HG03378 (cell line): ENCODE results near the gene CELF2.
A peak's percentile ranks its signal among the peaks of the same experiment; 100 is the strongest.
"Not testable (repeated sequence)": the region's sequence is repeated elsewhere in the genome, so short reads cannot be mapped to it uniquely, and the experiment has no call there.

ENCODE experiments used
- ATAC-seq: cut with Tn5 transposase; IDR thresholded peaks from one replicate; pipeline ENCODE4 v1.9.1; 2021; ENCODE audit warnings: mild to moderate bottlenecking, moderate library complexity; ENCODE audit not compliant: unreplicated experiment

CELF2 gene

DNA sequence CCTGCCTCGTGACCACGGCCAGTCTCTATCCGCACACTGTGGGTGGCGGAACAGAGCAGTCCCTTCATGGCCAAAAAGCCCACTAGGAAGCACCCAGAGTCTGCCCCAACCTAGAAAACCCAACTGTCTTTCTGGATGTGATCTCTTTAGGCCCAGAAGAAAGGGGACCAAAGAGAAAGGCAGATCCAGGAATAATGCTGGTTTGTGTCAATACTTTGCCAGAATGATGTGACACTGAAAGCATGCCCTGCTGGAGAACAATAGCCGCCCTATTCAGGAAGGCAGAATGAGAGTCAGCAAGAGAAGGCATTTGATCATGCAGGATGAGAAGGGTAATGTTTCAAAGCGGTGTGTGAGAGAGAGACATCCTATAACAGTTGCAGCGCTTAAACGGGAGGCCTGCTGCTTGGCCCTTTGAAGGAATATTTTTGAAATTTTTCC is 319.1 kb downstream of the CELF2 start:
- no peak for ATAC-seq

DNA sequence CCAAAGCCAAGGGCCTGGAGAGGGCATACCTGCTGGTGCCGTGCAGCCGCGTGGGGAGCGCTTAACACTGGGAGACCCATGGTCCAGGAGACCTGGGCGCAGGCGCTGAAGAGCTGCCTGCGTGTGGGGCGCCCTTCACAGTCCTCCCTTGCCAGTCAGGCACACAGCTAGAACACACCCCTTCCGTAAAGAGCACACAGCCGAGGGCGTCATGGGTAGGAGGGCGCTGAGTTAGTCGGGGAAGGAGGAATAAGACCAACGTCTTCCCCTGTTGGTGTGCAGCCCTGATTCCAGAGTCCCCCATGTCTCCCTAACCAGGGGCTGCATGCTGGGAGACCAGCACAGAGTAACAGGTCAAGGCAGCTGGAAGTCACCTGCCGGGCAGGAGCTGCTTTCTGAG is 319.8 kb downstream of the CELF2 start:
- ATAC-seq: no peak

DNA sequence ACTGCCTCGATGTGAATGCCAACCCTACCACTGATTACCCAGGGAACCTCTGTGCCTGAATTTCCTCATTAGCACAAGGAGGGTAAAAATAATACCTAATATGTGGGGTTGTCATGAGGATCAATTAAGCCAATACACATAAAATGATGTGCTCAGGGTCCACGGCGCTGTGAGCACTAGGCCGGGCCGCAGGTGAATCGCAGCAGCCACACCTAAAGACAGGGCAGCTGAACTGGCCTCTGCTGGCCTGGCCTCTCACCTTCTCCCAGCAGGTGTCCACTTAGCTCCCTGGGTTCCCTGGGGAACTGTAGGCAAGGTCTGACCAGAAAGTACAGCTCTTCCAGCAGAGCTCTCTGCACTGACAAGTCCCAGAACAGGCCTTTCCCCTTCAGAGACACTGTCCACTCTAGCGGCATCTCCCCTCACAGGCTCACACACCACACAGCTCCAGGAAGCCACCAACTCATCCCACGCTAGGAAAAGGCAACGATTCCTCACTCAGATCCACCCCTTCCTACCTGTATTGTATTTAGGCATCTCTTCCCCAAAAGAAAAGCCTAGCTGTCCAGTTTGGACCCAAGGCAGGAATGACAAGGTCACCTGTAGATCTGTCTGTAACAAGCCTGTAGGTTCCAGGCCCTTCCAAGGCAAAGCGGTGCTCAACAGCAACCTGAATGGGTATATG is 320.6 kb downstream of the CELF2 start:
- ATAC-seq: no peak

DNA sequence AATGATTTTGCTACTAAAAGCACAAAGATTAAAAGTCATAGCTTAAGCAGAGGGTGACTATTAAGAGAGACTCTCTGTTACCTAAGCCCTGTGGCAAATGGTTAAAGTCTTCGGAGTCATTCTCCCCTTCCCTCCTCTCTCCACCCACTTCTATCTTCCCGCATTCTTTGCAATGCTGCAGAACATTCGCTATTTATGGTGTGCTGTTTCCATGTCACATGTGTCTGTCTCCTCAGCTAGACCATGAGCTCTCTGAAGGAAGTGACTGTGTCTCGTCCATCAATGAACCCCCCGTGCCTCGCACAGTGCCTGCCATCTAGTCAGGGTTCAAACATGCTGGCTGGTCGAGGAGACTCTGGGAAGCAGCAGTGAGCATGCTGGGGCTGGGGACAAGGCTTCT is 321.3 kb downstream of the CELF2 start:
- ATAC-seq: no peak

DNA sequence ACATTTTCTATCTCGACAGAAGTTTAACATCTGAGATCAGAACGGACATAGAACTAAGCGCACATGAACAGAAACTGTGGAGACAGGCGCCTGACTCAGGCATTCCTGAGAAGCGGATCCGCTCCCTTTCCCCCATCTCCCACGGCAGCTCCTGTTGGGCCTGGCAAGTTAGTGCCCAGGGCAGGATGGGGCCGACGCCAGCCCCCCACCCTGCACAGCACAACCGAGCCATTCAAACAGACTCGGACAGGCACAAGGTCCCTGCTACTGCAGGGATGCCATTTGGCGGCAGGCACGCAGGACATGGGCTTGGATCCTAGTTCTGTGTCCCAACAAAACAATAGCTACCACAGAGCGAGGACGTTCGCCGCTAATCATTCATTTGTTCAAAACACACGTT is 322.0 kb downstream of the CELF2 start:
- ATAC-seq: no peak

DNA sequence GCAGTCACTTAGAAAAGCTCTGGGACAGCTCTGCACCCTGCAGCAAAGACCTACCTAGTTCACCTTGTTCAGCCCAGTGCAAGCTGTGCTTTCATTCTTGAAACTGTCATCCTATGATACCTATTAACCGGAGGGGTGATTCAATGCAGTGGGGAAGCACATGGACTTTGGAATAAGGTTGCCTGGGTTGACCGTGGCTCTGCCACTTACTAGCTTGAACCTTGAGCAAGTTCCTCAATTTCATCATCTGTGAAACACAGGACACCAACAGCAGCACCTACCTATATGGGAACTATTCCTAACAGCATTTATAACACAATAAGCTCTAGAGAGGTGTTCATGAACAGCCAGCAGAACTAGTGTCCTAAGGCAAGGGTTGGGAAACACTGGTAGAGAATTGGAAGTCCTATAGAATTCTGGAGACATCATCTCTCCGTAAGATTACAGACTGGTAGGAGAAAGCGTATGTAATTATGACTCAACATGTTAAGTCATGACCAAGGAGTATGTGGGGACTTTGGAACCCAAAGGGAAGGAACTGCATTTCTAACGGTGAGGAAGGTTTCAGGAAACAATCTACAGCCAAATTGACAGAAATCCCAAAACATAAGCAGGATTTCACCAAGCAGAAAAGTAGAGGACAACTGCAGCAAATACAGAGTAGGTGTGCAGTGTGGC is 323.8 kb downstream of the CELF2 start:
- no peak for ATAC-seq

DNA sequence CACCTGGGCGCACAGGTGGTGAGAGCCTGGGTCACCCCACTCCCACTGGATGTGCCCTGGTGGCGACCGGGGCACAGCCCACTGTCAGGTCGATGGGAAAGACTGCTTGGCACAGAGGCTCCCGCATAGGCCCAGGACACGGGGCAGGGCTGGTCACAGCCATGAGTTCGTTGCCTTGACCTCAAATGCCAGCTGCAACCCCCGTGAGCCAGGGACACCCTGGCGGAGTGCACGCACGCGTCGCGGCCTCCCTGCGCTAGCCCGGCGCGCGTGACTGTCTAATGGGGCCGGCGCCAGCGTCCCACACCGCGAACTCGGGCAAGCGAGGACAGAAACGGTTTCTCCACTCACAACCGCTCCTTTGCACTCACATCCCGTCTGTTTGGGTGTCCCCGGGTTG is 326.4 kb downstream of the CELF2 start:
- ATAC-seq: no peak

DNA sequence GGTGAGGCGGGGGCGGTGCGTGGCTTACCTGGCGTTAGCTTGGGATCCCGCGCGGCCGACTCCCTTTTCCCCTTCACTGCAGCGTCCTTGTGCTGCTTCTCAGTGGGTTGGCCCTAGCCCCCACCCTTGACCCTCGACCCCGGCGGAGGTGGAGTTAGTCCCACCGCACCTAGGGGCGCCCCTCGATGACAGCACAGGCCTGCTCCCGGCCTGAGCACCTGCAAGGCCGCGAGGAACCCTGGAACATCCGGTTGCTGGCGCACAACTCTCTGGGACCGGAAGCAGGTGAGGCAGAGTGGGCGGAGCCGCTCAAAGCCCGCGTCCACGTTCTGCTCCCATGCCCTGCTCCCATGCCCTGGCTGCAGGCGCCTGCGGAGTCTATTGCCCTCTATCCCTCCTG is 326.9 kb downstream of the CELF2 start:
- no peak for ATAC-seq

DNA sequence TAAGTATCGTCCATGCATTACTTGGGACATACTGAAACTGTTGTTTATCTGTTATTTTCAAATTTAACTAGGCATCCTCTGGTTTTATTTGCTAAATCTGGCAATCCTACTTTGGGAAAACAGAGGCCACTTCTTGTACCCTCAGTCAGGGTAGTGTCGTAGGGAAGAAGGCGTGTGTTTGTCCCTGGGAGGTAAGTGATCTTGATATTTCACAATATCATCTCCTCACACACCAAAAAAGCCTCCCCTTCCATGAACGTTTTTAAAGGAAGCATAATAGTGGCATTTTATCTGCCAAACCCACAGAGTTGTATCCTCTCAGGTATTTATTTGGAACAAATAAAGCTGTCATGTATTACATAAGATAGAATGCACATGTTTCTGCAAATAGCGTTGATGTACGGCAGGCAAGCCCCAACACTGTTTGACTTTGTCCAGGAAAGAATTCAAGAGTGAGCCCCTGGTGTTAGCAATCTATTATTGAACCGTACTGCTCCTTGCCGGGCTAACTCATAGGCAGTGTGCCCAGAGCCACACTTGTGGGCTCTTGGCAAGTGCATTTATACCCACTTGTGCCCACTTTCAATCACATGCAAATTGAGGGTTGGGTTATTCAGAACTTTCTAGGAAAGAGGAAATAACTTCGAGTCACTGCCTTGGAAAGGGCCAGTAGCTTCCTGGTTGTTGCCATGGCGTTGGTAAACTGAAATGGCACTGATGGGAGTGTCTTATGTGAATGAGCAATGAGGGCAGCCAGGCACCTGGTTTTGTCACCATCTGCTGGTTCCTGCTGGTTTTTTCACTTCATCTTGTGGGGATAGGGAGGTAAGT is 327.8 kb downstream of the CELF2 start:
- peak; percentile 81 for ATAC-seq

DNA sequence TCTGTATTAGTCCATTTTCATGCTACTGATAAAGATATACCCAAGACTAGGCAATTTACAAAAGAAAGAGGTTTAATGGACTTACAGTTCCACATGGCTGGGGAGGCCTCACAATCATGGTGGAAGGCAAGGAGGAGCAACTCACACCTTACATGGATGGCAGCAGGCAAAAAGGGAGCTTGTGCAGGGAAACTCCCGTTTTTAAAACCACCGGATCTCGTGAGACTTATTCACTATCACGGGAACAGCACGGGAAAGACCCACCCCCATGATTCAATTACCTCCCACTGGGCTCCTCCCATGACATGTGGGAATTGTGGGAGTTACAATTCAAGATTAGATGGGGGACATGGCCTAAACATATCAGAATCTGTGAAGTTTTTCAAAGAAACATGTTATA is 329.9 kb downstream of the CELF2 start:
- not testable (repeated sequence) for ATAC-seq

DNA sequence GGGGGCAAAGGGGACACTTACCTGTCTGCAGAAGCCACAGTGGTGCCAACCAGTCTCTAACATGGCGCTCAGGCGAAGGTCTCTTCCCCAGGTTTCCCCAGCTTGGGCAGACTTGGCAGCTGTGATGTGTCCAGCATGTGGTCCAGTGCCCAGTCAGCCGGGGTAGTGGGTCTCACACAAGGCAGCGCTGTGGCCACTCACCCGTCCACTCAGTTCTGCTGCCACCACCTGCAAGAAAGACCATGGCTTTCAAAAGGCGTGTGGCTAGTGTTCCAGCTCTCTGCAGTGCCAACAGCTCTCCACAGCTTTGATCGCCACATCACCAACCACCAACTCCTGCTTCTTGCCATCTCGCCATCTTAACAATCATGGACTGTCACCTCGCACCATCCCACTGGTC is 334.1 kb downstream of the CELF2 start:
- ATAC-seq: no peak

DNA sequence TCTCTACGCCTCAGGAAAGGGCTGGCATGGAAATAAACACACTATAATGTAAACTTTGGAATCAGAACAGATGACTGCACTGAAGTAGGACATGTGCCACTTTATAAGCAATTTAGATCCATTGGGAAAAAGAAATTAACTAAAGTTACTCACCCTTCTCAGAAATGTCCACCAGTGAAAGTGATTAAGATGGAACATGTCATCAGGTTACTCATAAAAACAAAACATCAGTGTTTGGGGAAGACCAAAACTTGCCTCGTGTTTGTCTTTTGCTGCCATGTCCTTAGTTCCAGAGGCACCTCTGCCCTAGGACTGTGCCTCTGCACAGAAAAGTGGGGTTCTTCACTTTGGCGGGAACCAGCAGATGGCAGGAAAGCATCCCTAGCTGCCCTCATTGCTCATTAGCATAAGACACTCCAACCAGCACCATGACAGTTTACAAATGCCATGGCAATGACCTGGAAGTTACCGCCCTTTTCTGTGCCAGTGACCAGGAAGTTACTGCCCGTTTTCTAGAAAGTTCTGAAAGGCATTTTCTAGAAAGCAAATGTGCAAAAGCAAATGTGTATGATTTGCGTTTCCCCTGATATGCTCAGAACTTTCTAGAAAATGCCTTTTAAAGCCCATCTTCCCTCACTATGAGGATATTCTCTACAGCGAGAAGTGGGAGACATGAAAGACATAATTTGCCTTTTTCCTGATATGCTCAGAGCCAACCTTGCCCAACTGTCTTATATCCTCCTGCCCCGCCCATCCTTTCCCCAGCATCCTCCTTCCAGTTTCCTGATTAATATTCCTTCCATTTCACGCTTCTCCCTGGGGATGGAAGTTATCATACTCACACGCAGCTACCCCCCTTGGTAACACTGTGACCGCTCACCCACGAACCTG is 335.6 kb downstream of the CELF2 start:
- no peak for ATAC-seq

DNA sequence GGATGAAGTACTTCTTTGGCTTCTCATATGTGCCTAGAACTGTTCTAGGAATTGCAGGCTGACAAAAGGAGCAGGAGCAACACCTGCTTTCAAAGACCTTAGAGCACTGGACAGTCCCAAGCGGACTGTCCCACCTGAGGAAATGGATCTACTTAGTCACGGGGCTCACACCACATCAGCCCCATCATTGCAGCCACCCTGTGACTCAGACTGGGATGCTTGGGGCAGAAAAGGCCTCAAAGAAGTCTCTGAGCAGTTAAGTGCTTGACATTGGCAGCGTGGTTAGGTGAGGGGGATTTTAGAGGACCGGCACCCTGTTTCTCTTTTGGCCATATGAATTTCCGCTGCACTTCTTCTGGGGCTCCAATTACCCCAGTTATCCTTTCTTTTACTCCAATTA is 337.2 kb downstream of the CELF2 start:
- no peak for ATAC-seq

DNA sequence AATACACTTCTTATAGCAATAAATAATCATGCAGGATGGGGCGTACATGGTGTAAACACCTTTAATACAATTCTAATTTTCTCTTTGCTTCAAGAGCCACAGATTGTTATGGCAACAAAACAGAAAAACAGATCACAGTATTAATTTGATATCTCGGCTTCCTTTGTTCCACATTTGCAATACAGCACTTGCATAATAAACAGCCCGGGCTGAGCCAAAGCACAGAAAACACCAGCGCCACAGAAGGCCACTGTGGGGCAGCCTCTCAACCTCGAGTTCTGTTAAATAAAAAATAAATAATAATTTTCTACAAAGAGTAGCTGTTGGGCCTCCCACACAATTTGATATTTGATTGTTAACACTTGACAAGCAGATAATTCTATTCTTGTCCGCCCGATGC is 337.9 kb downstream of the CELF2 start:
- no peak for ATAC-seq

DNA sequence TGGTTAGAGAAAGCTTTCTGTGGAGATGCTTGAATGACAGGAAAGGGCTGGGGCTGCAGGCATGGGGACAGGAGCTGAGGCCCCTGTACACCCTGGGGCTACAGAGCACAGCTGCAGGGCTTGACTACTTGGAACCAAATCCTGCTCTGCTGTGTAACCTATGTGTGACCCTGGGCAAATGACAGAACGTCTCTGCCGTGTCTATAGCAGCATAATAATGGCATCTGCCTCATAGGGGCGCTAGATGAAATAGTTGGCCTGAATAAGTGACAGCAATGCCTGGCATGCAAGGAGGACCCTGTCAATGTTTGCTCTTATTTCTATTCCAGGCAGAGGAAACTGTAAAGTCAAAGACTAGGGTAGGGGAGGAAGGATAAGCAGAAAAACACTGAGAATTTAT is 339.8 kb downstream of the CELF2 start:
- ATAC-seq: no peak

DNA sequence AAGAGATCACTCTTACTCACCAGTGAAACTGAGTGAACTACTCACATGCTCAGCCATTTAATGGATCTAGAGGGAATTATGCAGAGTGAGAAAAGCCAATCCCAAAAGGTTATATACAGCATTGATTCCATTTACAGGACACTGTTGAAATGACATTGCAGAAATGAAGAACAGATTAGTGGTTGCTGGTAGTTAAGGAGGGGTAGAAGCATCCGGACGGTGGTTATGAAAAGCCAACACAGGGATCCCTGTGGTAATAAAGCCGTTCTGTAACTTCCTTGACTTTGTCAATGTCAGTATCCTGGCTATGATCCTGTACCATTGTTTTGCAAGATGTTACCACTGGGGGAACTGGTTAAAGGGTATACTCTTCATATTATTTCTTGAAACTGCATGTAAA is 340.3 kb downstream of the CELF2 start:
- ATAC-seq: no peak

DNA sequence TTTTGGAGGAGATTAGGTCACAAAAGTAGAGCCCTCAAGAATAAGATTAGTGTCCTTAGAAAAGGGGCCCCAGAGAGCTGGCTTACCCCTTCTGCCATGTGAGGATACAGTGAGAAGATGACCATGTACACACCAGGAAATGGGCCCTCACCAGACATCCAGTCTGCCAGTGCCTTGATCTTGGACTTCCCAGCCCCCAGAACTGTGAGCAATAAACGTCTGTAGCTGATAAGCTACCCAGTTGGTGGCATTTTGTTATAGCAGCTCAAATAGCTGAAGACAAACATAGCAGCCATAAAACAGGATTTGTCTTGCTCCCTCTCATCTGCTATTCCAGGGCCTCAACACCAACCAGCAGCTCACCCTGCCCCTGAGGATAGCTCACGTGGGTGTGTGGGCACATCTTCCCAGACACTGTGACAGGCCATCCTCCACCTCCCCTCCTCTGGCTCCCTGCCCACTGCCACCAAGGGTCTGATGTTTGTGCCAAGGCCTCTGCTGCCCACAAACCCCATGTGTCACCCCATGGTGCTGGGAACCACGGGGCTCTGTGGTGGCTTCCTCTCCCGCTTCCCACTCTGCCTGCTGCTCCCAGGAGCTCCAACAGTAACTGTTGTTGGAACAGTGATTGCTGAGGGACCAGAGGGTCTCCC is 341.4 kb downstream of the CELF2 start:
- ATAC-seq: no peak

DNA sequence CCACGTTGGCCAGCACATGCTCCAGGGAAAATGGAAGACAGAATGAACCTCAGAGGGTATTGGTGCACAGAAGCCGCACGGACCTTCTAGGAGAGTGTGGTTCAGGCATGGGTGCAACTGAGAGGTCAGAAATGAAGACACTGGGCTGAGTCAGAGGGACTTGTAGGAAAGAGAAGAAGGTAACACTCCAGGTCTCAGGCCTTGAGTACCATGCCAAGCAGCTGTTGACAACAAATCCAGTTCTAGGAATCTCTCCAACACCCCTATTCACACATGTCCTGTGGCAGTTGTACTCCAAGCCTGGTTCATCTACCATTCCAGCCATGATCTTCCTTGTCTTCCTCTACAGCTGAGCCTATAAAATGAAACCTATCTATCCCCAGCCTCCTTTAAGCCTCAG is 342.2 kb downstream of the CELF2 start:
- no peak for ATAC-seq

DNA sequence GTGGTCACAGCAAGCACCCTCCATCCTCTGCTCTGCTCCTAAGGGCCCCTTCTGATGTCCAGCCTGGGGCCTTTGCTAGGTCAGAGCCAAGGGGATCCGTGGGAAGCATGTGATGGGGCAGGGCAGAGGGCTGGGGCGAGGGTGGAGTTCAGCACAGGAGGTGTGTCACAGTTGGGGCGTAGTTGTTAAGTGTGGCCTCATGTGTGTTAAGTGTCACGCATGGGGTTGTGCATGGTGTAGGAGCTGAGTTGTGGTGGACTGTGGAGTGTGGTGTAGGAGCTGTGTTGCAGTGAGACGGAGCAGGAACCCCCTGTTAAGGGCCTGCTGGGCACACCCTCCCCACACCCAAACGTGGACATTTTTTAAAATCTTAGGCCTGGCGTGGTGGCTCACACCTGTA is 345.8 kb downstream of the CELF2 start:
- no peak for ATAC-seq

DNA sequence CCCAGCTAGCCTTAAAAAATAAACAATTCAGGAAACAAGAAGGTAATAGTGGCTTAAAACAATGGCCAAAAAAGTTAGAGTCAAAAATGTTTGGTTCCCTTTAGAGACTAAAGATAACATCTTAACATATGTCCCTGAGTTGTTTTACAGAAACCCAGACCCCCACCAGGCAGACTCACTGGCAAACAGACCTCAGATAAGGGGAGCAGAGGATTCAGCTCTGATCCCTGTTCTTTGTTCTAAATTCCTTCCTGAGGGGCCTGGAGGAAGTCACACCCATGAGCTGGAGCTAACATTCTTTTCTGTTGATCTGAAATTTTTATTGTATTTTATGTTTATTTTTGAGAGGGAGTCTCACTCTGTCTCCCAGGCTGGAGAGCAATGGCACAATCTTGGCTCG is 346.6 kb downstream of the CELF2 start:
- no peak for ATAC-seq
